OCI-LY7 (cell line): ENCODE data around the gene PSD2.

Source experiments
- EZH2phosphoT487 ChIP-seq: fragments of 200-600 bp; sonication (generic); IDR thresholded peaks from 2 replicates; pipeline ENCODE4 v1.6.1; 2018; ENCODE audit warnings: low read depth, borderline replicate concordance, mild to moderate bottlenecking, mixed run types, antibody characterized with exemption, low read length, moderate library complexity, mixed read lengths
- TF ChIP-seq, protein P1 (sequence below): fragments of 200-600 bp; sonication (generic); conservative IDR thresholded peaks from 2 replicates; pipeline ENCODE4 v1.5.1; 2014; ENCODE audit warnings: mild to moderate bottlenecking, antibody characterized with exemption, low read length, moderate library complexity, mixed read lengths

DNA sequence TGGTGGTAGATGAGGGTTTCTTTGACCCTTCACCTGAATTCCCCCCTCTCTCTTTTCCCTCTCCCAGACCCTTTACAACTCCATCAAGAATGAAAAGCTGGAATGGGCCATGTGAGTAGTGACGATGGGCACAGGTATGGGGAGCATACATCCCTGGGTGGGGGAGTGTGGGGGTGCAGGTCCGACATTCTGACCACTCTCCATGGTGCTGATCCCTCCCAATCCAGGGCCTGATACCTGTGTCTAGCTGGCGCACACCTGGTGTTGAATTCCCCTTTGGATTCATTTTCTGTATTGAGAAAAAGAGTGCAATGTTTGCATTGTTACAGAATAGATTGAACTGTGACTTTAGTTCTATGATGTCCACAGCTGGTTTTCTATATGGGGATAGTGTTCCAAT lies 40.0 kb downstream of the PSD2 start:
- TF ChIP-seq, protein P1, sequence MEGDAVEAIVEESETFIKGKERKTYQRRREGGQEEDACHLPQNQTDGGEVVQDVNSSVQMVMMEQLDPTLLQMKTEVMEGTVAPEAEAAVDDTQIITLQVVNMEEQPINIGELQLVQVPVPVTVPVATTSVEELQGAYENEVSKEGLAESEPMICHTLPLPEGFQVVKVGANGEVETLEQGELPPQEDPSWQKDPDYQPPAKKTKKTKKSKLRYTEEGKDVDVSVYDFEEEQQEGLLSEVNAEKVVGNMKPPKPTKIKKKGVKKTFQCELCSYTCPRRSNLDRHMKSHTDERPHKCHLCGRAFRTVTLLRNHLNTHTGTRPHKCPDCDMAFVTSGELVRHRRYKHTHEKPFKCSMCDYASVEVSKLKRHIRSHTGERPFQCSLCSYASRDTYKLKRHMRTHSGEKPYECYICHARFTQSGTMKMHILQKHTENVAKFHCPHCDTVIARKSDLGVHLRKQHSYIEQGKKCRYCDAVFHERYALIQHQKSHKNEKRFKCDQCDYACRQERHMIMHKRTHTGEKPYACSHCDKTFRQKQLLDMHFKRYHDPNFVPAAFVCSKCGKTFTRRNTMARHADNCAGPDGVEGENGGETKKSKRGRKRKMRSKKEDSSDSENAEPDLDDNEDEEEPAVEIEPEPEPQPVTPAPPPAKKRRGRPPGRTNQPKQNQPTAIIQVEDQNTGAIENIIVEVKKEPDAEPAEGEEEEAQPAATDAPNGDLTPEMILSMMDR, result no peak
- no peak for TF ChIP-seq EZH2phosphoT487
